Psoas muscle (tissue), 8 donors: Measurements from ENCODE around the gene SLC13A1. TPM values are rescaled to one million over a fixed set of nuclear protein-coding genes. Genes with fewer than 3 reads are reported as not detected.

ENCODE experiments used
- ATAC-seq, 4 donors: fragments of 200-7000 bp; cut with Tn5 transposase; one replicate each; pipeline ENCODE4 v1.9.1; 2020; ENCODE audit warnings: moderate library complexity in 3 of 4, mild to moderate bottlenecking in 2 of 4
- DNase-seq, 2 donors: peaks; one replicate each; pipeline ENCODE4 v3.0.0-alpha.2; 2020
- H3K27ac ChIP-seq: fragments of 200-600 bp; one replicate; pipeline ENCODE4 v1.8.0; 2022
- H3K27me3 ChIP-seq, 3 donors: fragments of 200-600 bp in 1 of 3; one replicate each; pipeline versions ENCODE4 v1.6.1 to v1.8.0; 2013 to 2022; ENCODE audit warnings: low read length in 2 of 3, mild to moderate bottlenecking in 2 of 3, moderate library complexity in 1 of 3; ENCODE audit not compliant: insufficient read depth in 3 of 3
- H3K36me3 ChIP-seq, 2 donors: fragments of 200-600 bp in 1 of 2; one replicate each; pipeline versions ENCODE4 v1.6.1 to v1.8.0; 2013 to 2022; ENCODE audit warnings: low read depth in 1 of 2, mild to moderate bottlenecking in 1 of 2, moderate library complexity in 1 of 2; ENCODE audit not compliant: insufficient read depth in 1 of 2
- H3K4me1 ChIP-seq: fragments of 200-600 bp; one replicate; pipeline ENCODE4 v1.8.0; 2022
- H3K4me3 ChIP-seq: fragments of 200-600 bp; one replicate; pipeline ENCODE4 v1.8.0; 2022; ENCODE audit warnings: mild to moderate bottlenecking
- H3K9me3 ChIP-seq: fragments of 200-600 bp; one replicate; pipeline ENCODE4 v1.8.0; 2022
- CTCF ChIP-seq: fragments of 200-600 bp; IDR thresholded peaks from one replicate; pipeline ENCODE4 v1.8.0; 2022; ENCODE audit warnings: antibody characterized with exemption
- WGBS, 3 donors: extraction: QIAGEN DNeasy Blood & Tissue Kit; methylation state at CpG; one replicate each; pipeline versions ENCODE4 v1.1.6 to v1.1.7; 2013; 5-methylcytosine and 5-hydroxymethylcytosine counted together
- intact Hi-C, 2 donors: fragments of 100-400 bp; cut with DNase I; formaldehyde crosslinking; loops; one replicate each; pipeline versions ENCODE4 v1.11.0 to v1.14.2; 2022
- polyA plus RNA-seq, 3 donors: library from polyadenylated mRNA; stranded (reverse); fragments of 200-250 nt; gene quantifications; one replicate each; pipeline ENCODE4 v1.2.3, GENCODE V29; 2013
- total RNA-seq, 4 donors: library from RNA; stranded (reverse); fragmentation: NEBNext Ultra II Directional in 2 of 4; extraction: Animal tissue kit (Norgen Biotek cat#: 25700) in 2 of 4; gene quantifications; one replicate each; pipeline versions ENCODE4 v1.2.1 to v1.2.4, GENCODE V29; 2021 to 2023
- donor health status: healthy with polysubstance abuse.
- donor health status: DM: no; HTN: no; CAD: no; lungs with moderate emphysema.
- donor health status: Bipolar disorder and iron deficiency.
- donor health status: healthy.
- donor health status: DM: yes; HTN: yes; CAD: no.
- donor health status: DM: no; HTN: no; CAD: no.
- donor health status: DM: no; HTN: no; CAD: no.
- donor health status: DM: yes; HTN: yes; CAD: no.

The SLC13A1 gene
- total and polyA plus RNA-seq, 7 donors: 0.12 TPM; not detected in 6

- DNase-seq (peak in 1 of 2 donors; percentile 9), ATAC-seq (no peak)
- H3K27ac ChIP-seq: no peak overlapping the region
- intact Hi-C loops: no loop called here
- H3K27me3 ChIP-seq: no peaks in the 10 kb centered on the region
- H3K36me3 ChIP-seq: no peaks in the 10 kb centered on the region
- 85 to 88% (median 87%) methylated on average over 15 of the region's 15 CpGs for WGBS, 3 donors
- no peak for TF ChIP-seq CTCF
- no peaks in the 10 kb centered on the region for H3K4me1 ChIP-seq
- no peaks in the 10 kb centered on the region for H3K9me3 ChIP-seq
- no peak overlapping the region for H3K4me3 ChIP-seq
These were observed 29.2 kb downstream of the SLC13A1 start for GRCh38 chr7:123170333-123171246.

DNA sequence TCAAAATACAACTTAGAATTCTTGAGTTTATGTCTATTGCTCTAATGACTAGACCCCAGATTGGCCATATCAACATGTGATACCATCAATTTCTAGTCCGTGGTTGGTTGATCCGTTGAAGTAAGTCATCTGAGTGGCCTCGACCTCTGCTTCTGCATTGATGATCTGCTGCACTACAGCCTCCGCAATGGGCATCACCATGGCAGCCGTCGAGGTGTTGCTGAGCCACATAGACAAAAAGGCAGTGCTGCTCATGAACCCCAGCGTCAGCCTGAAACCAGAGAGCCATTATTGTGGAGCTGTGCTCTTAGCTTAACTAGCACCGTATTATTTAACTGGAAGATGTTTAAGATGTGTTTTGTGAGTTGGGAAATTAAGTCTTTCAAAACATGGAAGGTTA lies 30.7 kb downstream of the SLC13A1 start:
- Histone ChIP-seq H3K27me3 (no peaks in the 10 kb centered on the region), H3K4me1 (no peaks in the 10 kb centered on the region), H3K27ac (no peak overlapping the region), H3K9me3 (no peaks in the 10 kb centered on the region), H3K4me3 (no peak overlapping the region), H3K36me3 (no peaks in the 10 kb centered on the region)
- intact Hi-C loops: no loop called here
- 80 to 90% (median 86%) methylated on average over 8 of the region's 8 CpGs for WGBS, 3 donors
- no peak for ATAC-seq
- no peak for TF ChIP-seq CTCF
- no peak for DNase-seq

GRCh38 chr7:123157606-123158005 lies 42.2 kb downstream of the SLC13A1 start:
- H3K9me3 ChIP-seq: no peaks in the 10 kb centered on the region
- no peak for TF ChIP-seq CTCF
- DNase-seq: no peak
- intact Hi-C loops: no loop called here
- no peaks in the 10 kb centered on the region for H3K27me3 ChIP-seq
- H3K36me3 ChIP-seq: no peaks in the 10 kb centered on the region
- no peaks in the 10 kb centered on the region for H3K4me1 ChIP-seq
- no peak overlapping the region for H3K4me3 ChIP-seq
- H3K27ac ChIP-seq: no peak overlapping the region
- no peak for ATAC-seq

DNA sequence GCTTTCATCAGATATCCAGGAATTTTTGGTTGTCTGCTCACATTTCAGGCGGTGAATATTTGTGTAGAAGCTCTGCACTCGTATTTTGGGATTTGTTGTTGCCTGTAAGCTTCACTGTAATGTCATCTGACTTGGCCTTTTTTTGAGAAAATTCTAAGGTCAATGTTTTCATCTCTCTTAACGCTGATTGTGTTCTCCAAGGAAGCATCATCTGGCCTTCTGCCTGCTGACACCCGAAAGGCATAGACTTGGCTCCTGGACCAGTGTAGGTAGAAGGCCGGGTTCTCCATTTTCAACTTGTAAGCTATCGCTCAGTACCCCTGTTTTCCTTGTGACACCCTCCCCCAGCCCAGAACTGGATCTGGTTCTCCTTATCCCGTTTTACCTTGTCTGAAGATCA lies 44.2 kb downstream of the SLC13A1 start:
- DNase-seq (no peak), ATAC-seq (no peak)
- WGBS, 3 donors: 53 to 55% (median 54%) methylated on average over 7 of the region's 7 CpGs
- H3K36me3 ChIP-seq: no peaks in the 10 kb centered on the region
- no peak overlapping the region for H3K27ac ChIP-seq
- H3K4me1 ChIP-seq: no peaks in the 10 kb centered on the region
- intact Hi-C loops: no loop called here
- no peaks in the 10 kb centered on the region for H3K27me3 ChIP-seq
- H3K9me3 ChIP-seq: no peaks in the 10 kb centered on the region
- TF ChIP-seq CTCF: no peak
- no peak overlapping the region for H3K4me3 ChIP-seq
